ENCODE results near the gene TTC28. TPM values are rescaled to one million over a fixed set of nuclear protein-coding genes. Genes with fewer than 3 reads are reported as not detected.

TTC28 gene
- total and polyA plus RNA-seq, 7 experiments from 2014 or later, result 0.50 to 8.3 (median 4.2) TPM

- Histone ChIP-seq H3K9me3 (ENCODE audit: control insufficient read depth in 2 of 3, low read length in 3 of 3) (no peaks in the 10 kb centered on the region), H3K4me1 (ENCODE audit: control insufficient read depth in 2 of 2, insufficient read depth in 2 of 2, low read length in 2 of 2) (no peaks in the 10 kb centered on the region), H3K27ac (ENCODE audit: low read depth, low read length) (no peak overlapping the region), H3K4me3 (ENCODE audit: low read length) (no peak overlapping the region), H3K36me3 (ENCODE audit: control insufficient read depth in 2 of 3, insufficient read depth in 3 of 3, low read length in 3 of 3) (no peaks in the 10 kb centered on the region), H3K27me3 (ENCODE audit: control insufficient read depth in 2 of 2, insufficient read depth in 2 of 2, low read length in 2 of 2) (no peaks in the 10 kb centered on the region)
- ChIA-PET CTCF (no interaction called here), POLR2A (no interaction called here)
- Mint-ChIP-seq H3K27ac (no peak overlapping the region), H3K27me3 (peaks cover 0 to 3% (median 0%) of the 10 kb centered on the region in 5 donors), H3K4me1 (peaks cover 0 to 3% (median 0%) of the 10 kb centered on the region in 7 donors), H3K36me3 (peaks cover 0 to 9% (median 0%) of the 10 kb centered on the region in 5 donors), H3K9me3 (no peaks in the 10 kb centered on the region), H3K4me3 (no peak overlapping the region)
- intact Hi-C loops (cut with micrococcal nuclease), result no loop called here
- ATAC-seq (no peak), DNase-seq (no peak)
Observed at GRCh38 chr22:28112190-28112544, 567.5 kb downstream of the TTC28 start.

- peaks cover 0 to 9% (median 0%) of the 10 kb centered on the region in 5 donors for H3K36me3 Mint-ChIP-seq
- H3K4me3 Mint-ChIP-seq, result no peak overlapping the region
- H3K27me3 ChIP-seq (ENCODE audit: control insufficient read depth in 2 of 2, insufficient read depth in 2 of 2, low read length in 2 of 2), result no peaks in the 10 kb centered on the region
- ChIA-PET POLR2A (no interaction called here), CTCF (no interaction called here)
- intact Hi-C loops (cut with micrococcal nuclease), result no loop called here
- no peaks in the 10 kb centered on the region for H3K4me1 ChIP-seq (ENCODE audit: control insufficient read depth in 2 of 2, insufficient read depth in 2 of 2, low read length in 2 of 2)
- H3K27ac Mint-ChIP-seq, result no peak overlapping the region
- H3K27ac ChIP-seq (ENCODE audit: low read depth, low read length), result no peak overlapping the region
- no peak for DNase-seq
- no peak for ATAC-seq
- no peaks in the 10 kb centered on the region for H3K36me3 ChIP-seq (ENCODE audit: control insufficient read depth in 2 of 3, insufficient read depth in 3 of 3, low read length in 3 of 3)
- no peak overlapping the region for H3K4me3 ChIP-seq (ENCODE audit: low read length)
- no peaks in the 10 kb centered on the region for H3K9me3 Mint-ChIP-seq
- H3K27me3 Mint-ChIP-seq, result peaks cover 0 to 3% (median 0%) of the 10 kb centered on the region in 5 donors
- H3K4me1 Mint-ChIP-seq, result peaks cover 0 to 3% (median 0%) of the 10 kb centered on the region in 7 donors
- no peaks in the 10 kb centered on the region for H3K9me3 ChIP-seq (ENCODE audit: control insufficient read depth in 2 of 3, low read length in 3 of 3)
Observed at GRCh38 chr22:28111501-28112189, 568.0 kb downstream of the TTC28 start.

DNA sequence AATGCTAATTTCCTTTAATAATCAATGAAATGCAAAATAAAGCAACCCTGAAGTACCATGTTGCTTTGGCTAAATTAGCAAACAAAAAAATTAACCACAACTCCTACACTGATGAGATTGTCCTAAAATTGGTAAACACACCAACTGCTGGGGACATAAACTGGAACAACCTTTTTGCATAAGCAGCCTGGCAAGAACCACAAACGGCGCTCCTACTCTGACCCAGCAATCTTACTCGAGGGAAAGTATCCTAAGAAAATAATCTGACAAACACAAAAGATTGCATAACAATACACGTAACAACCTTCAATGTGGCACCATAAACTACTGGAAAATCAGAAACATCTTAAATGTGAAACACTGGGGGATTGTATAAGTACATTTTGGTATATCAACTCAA, 570.8 kb downstream of the TTC28 start:
- Histone ChIP-seq H3K4me1 (ENCODE audit: control insufficient read depth in 2 of 2, insufficient read depth in 2 of 2, low read length in 2 of 2) (no peaks in the 10 kb centered on the region), H3K4me3 (ENCODE audit: low read length) (no peak overlapping the region), H3K27ac (ENCODE audit: low read depth, low read length) (no peak overlapping the region), H3K27me3 (ENCODE audit: control insufficient read depth in 2 of 2, insufficient read depth in 2 of 2, low read length in 2 of 2) (no peaks in the 10 kb centered on the region), H3K9me3 (ENCODE audit: control insufficient read depth in 2 of 3, low read length in 3 of 3) (no peaks in the 10 kb centered on the region), H3K36me3 (ENCODE audit: control insufficient read depth in 2 of 3, insufficient read depth in 3 of 3, low read length in 3 of 3) (no peaks in the 10 kb centered on the region)
- no peak overlapping the region for H3K4me3 Mint-ChIP-seq
- no peak for ATAC-seq
- H3K27ac Mint-ChIP-seq, result no peak overlapping the region
- H3K36me3 Mint-ChIP-seq, result peaks cover 0 to 16% (median 6%) of the 10 kb centered on the region in 5 donors
- DNase-seq, result no peak
- ChIA-PET POLR2A (no interaction called here), CTCF (no interaction called here)
- peaks cover 0 to 2% (median 0%) of the 10 kb centered on the region in 7 donors for H3K4me1 Mint-ChIP-seq
- H3K27me3 Mint-ChIP-seq, result no peaks in the 10 kb centered on the region
- intact Hi-C loops (cut with micrococcal nuclease), result no loop called here
- H3K9me3 Mint-ChIP-seq, result no peaks in the 10 kb centered on the region

DNA sequence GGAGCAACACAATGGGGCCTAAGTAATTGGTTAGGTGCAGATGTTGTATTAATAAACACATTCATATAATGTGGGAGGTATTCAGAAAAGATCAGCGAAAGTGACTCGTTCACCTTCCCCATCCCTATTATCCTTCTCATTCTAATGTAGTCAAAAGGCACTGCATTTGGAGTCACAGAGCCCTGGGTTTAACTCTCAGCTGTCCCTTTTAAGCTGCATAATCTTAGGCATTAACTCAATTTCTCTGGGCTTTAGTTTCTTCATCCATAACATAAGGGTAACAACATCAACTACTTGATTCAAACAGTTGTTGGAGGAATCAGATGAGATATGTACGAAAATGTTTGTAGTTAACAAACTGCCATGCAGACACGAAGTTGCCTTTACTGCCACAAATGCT, 573.0 kb downstream of the TTC28 start:
- intact Hi-C loops (cut with micrococcal nuclease), result no loop called here
- Histone ChIP-seq H3K4me3 (ENCODE audit: low read length) (no peak overlapping the region), H3K27me3 (ENCODE audit: control insufficient read depth in 2 of 2, insufficient read depth in 2 of 2, low read length in 2 of 2) (no peaks in the 10 kb centered on the region), H3K36me3 (ENCODE audit: control insufficient read depth in 2 of 3, insufficient read depth in 3 of 3, low read length in 3 of 3) (no peaks in the 10 kb centered on the region), H3K9me3 (ENCODE audit: control insufficient read depth in 2 of 3, low read length in 3 of 3) (no peaks in the 10 kb centered on the region), H3K27ac (ENCODE audit: low read depth, low read length) (no peak overlapping the region), H3K4me1 (ENCODE audit: control insufficient read depth in 2 of 2, insufficient read depth in 2 of 2, low read length in 2 of 2) (no peaks in the 10 kb centered on the region)
- no peak for DNase-seq
- H3K36me3 Mint-ChIP-seq, result peaks cover 0 to 16% (median 6%) of the 10 kb centered on the region in 5 donors
- CTCF ChIA-PET, result interaction anchor here (0.6 kb wide), 1 partner anchor 266 kb away, joined by 6 read pairs; no protein-coding TSS in a partner anchor
- no peaks in the 10 kb centered on the region for H3K9me3 Mint-ChIP-seq
- H3K4me1 Mint-ChIP-seq, result no peaks in the 10 kb centered on the region
- no peak overlapping the region for H3K27ac Mint-ChIP-seq
- ATAC-seq, result no peak
- H3K27me3 Mint-ChIP-seq, result no peaks in the 10 kb centered on the region
- POLR2A ChIA-PET, result no interaction called here
- H3K4me3 Mint-ChIP-seq, result no peak overlapping the region

DNA sequence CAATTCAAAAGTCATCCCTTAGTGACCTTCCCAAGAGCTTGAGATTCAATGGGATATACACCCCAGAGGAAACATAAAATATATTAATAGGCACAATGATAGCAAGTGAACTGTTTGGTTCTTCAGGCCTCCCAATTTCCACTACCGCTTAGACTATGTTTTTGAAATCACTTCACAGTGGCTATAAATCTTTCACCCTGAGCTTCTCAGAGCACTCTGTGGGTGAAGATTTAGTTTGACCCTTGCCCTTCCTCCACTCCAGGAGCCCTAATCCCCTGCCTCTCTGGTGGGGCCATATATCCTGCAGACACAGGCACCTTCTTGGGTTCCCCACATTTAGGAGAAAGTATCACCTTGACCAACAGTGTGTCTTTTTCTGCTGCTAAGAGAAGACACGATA, 573.7 kb downstream of the TTC28 start:
- no peaks in the 10 kb centered on the region for H3K4me1 ChIP-seq (ENCODE audit: control insufficient read depth in 2 of 2, insufficient read depth in 2 of 2, low read length in 2 of 2)
- no peaks in the 10 kb centered on the region for H3K9me3 ChIP-seq (ENCODE audit: control insufficient read depth in 2 of 3, low read length in 3 of 3)
- no peaks in the 10 kb centered on the region for H3K36me3 ChIP-seq (ENCODE audit: control insufficient read depth in 2 of 3, insufficient read depth in 3 of 3, low read length in 3 of 3)
- no peak overlapping the region for H3K4me3 ChIP-seq (ENCODE audit: low read length)
- H3K27ac ChIP-seq (ENCODE audit: low read depth, low read length), result no peak overlapping the region
- Mint-ChIP-seq H3K27ac (no peak overlapping the region), H3K27me3 (no peaks in the 10 kb centered on the region), H3K36me3 (peaks cover 0 to 16% (median 6%) of the 10 kb centered on the region in 5 donors), H3K4me3 (no peak overlapping the region), H3K4me1 (no peaks in the 10 kb centered on the region), H3K9me3 (no peaks in the 10 kb centered on the region)
- intact Hi-C loops (cut with micrococcal nuclease), result no loop called here
- H3K27me3 ChIP-seq (ENCODE audit: control insufficient read depth in 2 of 2, insufficient read depth in 2 of 2, low read length in 2 of 2), result no peaks in the 10 kb centered on the region
- DNase-seq (no peak), ATAC-seq (no peak)
- POLR2A ChIA-PET, result no interaction called here
- CTCF ChIA-PET, result no interaction called here

DNA sequence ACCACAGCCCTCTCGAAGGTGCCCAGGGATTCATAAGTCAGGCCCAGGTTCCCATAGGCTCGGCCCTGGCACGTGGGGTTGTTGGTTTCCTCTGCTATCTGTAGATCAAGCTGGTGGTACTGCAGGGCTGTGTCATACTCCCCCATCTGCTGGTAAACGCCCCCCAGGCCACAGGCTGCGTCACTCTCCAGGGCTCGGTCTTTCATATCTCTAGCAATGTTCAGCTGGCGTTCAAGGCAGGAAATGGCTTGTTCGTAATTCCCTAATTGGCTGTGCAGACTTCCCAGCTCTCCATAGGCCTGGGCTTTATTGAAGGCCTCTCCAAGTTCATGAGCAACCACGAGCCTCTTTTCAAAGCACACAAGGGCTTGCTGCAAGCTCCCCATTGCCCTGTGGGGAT, 574.2 kb downstream of the TTC28 start:
- Mint-ChIP-seq H3K27ac (peak overlapping the region in 1 of 9 donors; percentile 63), H3K9me3 (no peaks in the 10 kb centered on the region), H3K4me1 (no peaks in the 10 kb centered on the region), H3K4me3 (no peak overlapping the region), H3K27me3 (no peaks in the 10 kb centered on the region), H3K36me3 (peaks cover 0 to 16% (median 6%) of the 10 kb centered on the region in 5 donors)
- ChIA-PET CTCF (no interaction called here), POLR2A (no interaction called here)
- no peak for ATAC-seq
- Histone ChIP-seq H3K4me1 (ENCODE audit: control insufficient read depth in 2 of 2, insufficient read depth in 2 of 2, low read length in 2 of 2) (no peaks in the 10 kb centered on the region), H3K27ac (ENCODE audit: low read depth, low read length) (no peak overlapping the region), H3K27me3 (ENCODE audit: control insufficient read depth in 2 of 2, insufficient read depth in 2 of 2, low read length in 2 of 2) (no peaks in the 10 kb centered on the region), H3K36me3 (ENCODE audit: control insufficient read depth in 2 of 3, insufficient read depth in 3 of 3, low read length in 3 of 3) (no peaks in the 10 kb centered on the region), H3K4me3 (ENCODE audit: low read length) (no peak overlapping the region), H3K9me3 (ENCODE audit: control insufficient read depth in 2 of 3, low read length in 3 of 3) (no peaks in the 10 kb centered on the region)
- intact Hi-C loops (cut with micrococcal nuclease), result no loop called here
- no peak for DNase-seq

GRCh38 chr22:28103596-28103995, 576.0 kb downstream of the TTC28 start:
- Histone ChIP-seq H3K4me1 (ENCODE audit: control insufficient read depth in 2 of 2, insufficient read depth in 2 of 2, low read length in 2 of 2) (no peaks in the 10 kb centered on the region), H3K9me3 (ENCODE audit: control insufficient read depth in 2 of 3, low read length in 3 of 3) (no peaks in the 10 kb centered on the region), H3K4me3 (ENCODE audit: low read length) (no peak overlapping the region), H3K27me3 (ENCODE audit: control insufficient read depth in 2 of 2, insufficient read depth in 2 of 2, low read length in 2 of 2) (no peaks in the 10 kb centered on the region), H3K27ac (ENCODE audit: low read depth, low read length) (no peak overlapping the region), H3K36me3 (ENCODE audit: control insufficient read depth in 2 of 3, insufficient read depth in 3 of 3, low read length in 3 of 3) (no peaks in the 10 kb centered on the region)
- no peaks in the 10 kb centered on the region for H3K4me1 Mint-ChIP-seq
- intact Hi-C loops (cut with micrococcal nuclease), result no loop called here
- no peaks in the 10 kb centered on the region for H3K27me3 Mint-ChIP-seq
- ChIA-PET POLR2A (no interaction called here), CTCF (no interaction called here)
- no peak for DNase-seq
- no peak overlapping the region for H3K27ac Mint-ChIP-seq
- no peak for ATAC-seq
- H3K9me3 Mint-ChIP-seq, result no peaks in the 10 kb centered on the region
- no peak overlapping the region for H3K4me3 Mint-ChIP-seq
- H3K36me3 Mint-ChIP-seq, result peaks cover 0 to 20% (median 6%) of the 10 kb centered on the region in 5 donors
